ENCODE results near the gene PPFIBP1. TPM values are rescaled to one million over a fixed set of nuclear protein-coding genes. Genes with fewer than 3 reads are reported as not detected.
"Not testable (repeated sequence)": the region's sequence is repeated elsewhere in the genome, so short reads cannot be mapped to it uniquely, and the experiment has no call there.

Gene PPFIBP1
- total RNA-seq, 4 donors from 2014 or later, result 15.3 to 52.9 (median 39.8) TPM

DNA sequence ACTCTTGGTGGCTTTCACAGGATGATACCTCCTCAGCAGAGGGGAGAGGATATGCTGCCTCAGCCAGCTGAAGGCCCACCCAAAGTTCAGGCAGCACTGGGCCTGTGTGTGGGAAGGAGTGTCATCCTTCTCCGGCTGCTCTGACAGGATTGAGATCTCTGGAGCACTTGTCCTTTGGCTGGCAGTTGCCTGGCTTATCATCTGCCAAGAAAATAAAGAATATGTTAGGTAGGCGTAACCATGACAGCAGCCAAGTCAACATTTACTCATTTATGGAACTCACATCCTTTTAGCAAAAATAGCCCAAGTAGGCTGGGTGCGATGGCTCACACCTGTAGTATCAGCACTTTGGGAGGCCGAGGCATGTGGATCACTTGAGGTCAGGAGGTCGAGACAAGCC is 68.5 kb downstream of the PPFIBP1 start:
- Histone ChIP-seq H3K9me3 (no peaks in the 10 kb centered on the region), H3K36me3 (no peaks in the 10 kb centered on the region), H3K27ac (peak overlapping the region in 3 of 4 donors; percentile 17 to 47 (median 21)), H3K4me3 (no peak overlapping the region), H3K4me1 (peaks cover 0 to 8% (median 0%) of the 10 kb centered on the region in 4 donors), H3K27me3 (no peaks in the 10 kb centered on the region)
- in situ Hi-C loops (cut with MboI; ENCODE audit: low pct_ligation_motif_present in 1 of 4, low pct_unique_long_range_greater_than_20kb in 1 of 4, low sequenced_read_pairs in 3 of 4) (no loop called here), intact Hi-C loops (cut with DNase I; ENCODE audit: low total_unique reads) (no loop called here)
- TF ChIP-seq POLR2AphosphoS5 (IDR thresholded peaks at IDR 0.05) (no peak), POLR2A (IDR thresholded peaks at IDR 0.05) (no peak), EP300 (IDR thresholded peaks at IDR 0.05; ENCODE audit: low read depth) (no peak)
- TF ChIP-seq, protein P1, sequence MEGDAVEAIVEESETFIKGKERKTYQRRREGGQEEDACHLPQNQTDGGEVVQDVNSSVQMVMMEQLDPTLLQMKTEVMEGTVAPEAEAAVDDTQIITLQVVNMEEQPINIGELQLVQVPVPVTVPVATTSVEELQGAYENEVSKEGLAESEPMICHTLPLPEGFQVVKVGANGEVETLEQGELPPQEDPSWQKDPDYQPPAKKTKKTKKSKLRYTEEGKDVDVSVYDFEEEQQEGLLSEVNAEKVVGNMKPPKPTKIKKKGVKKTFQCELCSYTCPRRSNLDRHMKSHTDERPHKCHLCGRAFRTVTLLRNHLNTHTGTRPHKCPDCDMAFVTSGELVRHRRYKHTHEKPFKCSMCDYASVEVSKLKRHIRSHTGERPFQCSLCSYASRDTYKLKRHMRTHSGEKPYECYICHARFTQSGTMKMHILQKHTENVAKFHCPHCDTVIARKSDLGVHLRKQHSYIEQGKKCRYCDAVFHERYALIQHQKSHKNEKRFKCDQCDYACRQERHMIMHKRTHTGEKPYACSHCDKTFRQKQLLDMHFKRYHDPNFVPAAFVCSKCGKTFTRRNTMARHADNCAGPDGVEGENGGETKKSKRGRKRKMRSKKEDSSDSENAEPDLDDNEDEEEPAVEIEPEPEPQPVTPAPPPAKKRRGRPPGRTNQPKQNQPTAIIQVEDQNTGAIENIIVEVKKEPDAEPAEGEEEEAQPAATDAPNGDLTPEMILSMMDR (IDR thresholded peaks at IDR 0.05), result no peak
- no peak for DNase-seq
- 36 to 44% methylated on average over 4 to 5 of the region's 5 CpGs for WGBS, 2 donors (ENCODE audit: low coverage in 1 of 2)

DNA sequence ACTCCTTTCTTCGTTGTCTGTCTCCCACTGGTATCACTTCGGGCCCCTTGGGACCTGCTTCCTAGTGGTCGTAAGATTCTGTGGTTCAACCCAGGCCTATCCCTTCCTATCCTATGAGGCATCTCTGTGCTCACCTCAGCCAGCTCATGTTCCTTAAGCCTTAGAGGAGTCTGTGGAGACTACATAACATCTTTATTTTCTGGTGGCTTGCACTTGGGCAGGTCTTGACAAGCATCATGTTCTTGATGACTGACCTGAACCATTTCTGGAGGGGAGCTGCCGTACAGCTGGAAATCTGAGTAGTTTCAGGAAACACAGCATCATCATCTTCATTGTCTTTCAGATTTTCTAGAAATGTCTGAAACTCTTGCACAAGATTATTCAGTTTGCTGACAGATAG is 69.3 kb downstream of the PPFIBP1 start:
- no peak overlapping the region for H3K4me3 ChIP-seq
- peaks cover 0 to 8% (median 0%) of the 10 kb centered on the region in 4 donors for H3K4me1 ChIP-seq
- DNase-seq, result no peak
- WGBS, 2 donors (ENCODE audit: low coverage in 1 of 2), result 89 to 97% methylated on average over 3 to 4 of the region's 4 CpGs
- no peaks in the 10 kb centered on the region for H3K27me3 ChIP-seq
- H3K9me3 ChIP-seq, result no peaks in the 10 kb centered on the region
- TF ChIP-seq POLR2AphosphoS5 (IDR thresholded peaks at IDR 0.05), result no peak
- no peak for TF ChIP-seq EP300 (IDR thresholded peaks at IDR 0.05; ENCODE audit: low read depth)
- no peak for TF ChIP-seq POLR2A (IDR thresholded peaks at IDR 0.05)
- TF ChIP-seq, protein P1 (IDR thresholded peaks at IDR 0.05), result no peak
- intact Hi-C loops (cut with DNase I; ENCODE audit: low total_unique reads) (no loop called here), in situ Hi-C loops (cut with MboI; ENCODE audit: low pct_ligation_motif_present in 1 of 4, low pct_unique_long_range_greater_than_20kb in 1 of 4, low sequenced_read_pairs in 3 of 4) (no loop called here)
- no peaks in the 10 kb centered on the region for H3K36me3 ChIP-seq
- peak overlapping the region in 3 of 4 donors; percentile 17 to 55 (median 47) for H3K27ac ChIP-seq

DNA sequence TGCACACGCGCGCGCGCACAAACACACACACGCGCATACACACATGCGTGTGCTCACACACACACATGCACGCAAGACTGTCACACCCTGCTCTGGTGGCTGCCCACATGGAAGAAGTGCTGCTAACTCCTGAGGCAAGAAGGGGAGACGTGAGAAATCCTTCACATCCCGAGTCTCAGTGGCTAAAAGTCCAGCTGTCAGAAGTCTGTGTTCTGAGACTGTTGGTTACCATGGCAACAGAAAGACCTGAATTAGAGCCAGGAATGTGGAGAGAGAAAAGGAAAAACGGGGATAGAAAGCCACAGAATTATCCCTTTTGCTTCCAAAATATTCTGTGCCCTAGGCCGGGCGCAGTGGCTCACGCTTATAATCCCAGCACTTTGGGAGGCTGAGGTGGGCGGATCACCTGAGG is 71.2 kb downstream of the PPFIBP1 start:
- no peaks in the 10 kb centered on the region for H3K9me3 ChIP-seq
- no peak overlapping the region for H3K4me3 ChIP-seq
- intact Hi-C loops (cut with DNase I; ENCODE audit: low total_unique reads) (no loop called here), in situ Hi-C loops (cut with MboI; ENCODE audit: low pct_ligation_motif_present in 1 of 4, low pct_unique_long_range_greater_than_20kb in 1 of 4, low sequenced_read_pairs in 3 of 4) (no loop called here)
- H3K4me1 ChIP-seq, result peaks cover 0 to 15% (median 0%) of the 10 kb centered on the region in 4 donors
- H3K27ac ChIP-seq, result peak overlapping the region; percentile 33 to 65 (median 43)
- H3K27me3 ChIP-seq, result no peaks in the 10 kb centered on the region
- DNase-seq, result peak; percentile 10
- WGBS, 2 donors (ENCODE audit: low coverage in 1 of 2), result 65 to 71% methylated on average over 9 to 16 of the region's 16 CpGs
- TF ChIP-seq, protein P1 (IDR thresholded peaks at IDR 0.05), result no peak
- peak in 2 of 3 donors; percentile 14 to 24 for TF ChIP-seq POLR2AphosphoS5 (IDR thresholded peaks at IDR 0.05)
- H3K36me3 ChIP-seq, result no peaks in the 10 kb centered on the region

DNA sequence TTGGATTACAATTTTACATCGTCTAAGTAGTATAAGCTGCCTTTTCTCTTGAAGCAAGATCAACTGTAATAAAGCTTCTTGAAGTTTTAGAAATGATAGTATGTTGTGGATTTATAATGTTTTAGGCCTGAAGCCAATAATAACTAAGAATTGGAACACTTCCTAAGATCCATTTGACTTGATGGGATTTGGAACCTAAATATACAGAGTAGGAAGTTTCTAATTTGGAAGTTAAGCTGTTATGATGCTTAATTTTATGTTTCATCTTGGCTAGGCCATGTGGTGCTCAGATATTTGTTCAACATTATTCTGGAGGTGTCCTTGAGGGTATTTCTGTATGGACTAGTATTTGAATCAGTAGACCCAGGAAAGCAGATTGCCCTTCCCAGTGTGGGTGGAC is 74.9 kb downstream of the PPFIBP1 start:
- WGBS, 2 donors (ENCODE audit: low coverage in 1 of 2), result 63 to 69% methylated on average over 1 of the region's 1 CpG
- H3K27ac ChIP-seq, result not testable (repeated sequence)

DNA sequence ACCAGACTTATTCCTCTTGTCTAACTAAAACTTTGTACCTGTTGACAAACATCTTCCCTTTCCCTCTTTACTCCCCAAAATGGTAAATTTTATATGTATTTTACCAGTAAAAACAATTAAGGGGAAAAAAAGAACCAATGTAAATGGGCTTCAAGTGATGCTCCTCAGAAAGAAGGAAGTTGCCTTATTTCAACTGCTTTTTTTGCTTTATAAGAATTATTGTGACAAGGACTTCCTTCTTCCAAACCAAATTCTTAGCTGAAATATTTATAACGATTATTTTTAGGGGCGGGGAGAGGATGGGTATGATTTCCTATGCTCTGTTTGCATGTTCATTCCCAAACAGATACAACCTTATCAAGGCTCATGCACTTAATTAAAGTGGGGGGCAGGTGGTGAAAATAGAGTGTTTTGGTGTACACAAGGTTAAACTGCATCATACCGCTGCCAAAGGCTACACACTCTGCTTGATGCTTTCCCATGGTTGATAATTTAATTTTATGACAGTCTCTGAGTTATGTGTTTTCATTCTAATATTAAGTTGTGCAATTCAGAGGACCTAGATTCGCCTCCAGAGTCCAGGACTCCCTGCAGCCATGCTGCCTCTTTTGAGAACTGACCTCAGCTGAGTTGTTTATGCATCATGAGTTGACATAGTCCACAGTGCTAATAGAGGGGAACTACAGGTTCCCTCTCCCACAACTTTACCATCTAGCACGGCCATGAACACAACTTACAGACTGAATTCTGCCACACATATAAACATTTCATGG is 77.2 kb downstream of the PPFIBP1 start:
- H3K9me3 ChIP-seq; H3K36me3 ChIP-seq; H3K4me3 ChIP-seq; H3K27me3 ChIP-seq; H3K4me1 ChIP-seq; DNase-seq; intact Hi-C loops (cut with DNase I; ENCODE audit: low total_unique reads); in situ Hi-C loops (cut with MboI; ENCODE audit: low pct_ligation_motif_present in 1 of 4, low pct_unique_long_range_greater_than_20kb in 1 of 4, low sequenced_read_pairs in 3 of 4): not testable (repeated sequence)
- WGBS, 2 donors (ENCODE audit: low coverage in 1 of 2), result 60 to 63% methylated on average over 2 to 5 of the region's 5 CpGs
- peak overlapping the region in 1 of 4 donors; percentile 39 for H3K27ac ChIP-seq

More for the DNA sequence above, 74.9 kb downstream of the PPFIBP1 start:
- DNase-seq; H3K27me3 ChIP-seq; H3K4me3 ChIP-seq; in situ Hi-C loops (cut with MboI; ENCODE audit: low pct_ligation_motif_present in 1 of 4, low pct_unique_long_range_greater_than_20kb in 1 of 4, low sequenced_read_pairs in 3 of 4); H3K9me3 ChIP-seq; H3K4me1 ChIP-seq; intact Hi-C loops (cut with DNase I; ENCODE audit: low total_unique reads); H3K36me3 ChIP-seq: not testable (repeated sequence)
